WTC11 (cell line): ENCODE results near the gene SLC38A1. TPM values are rescaled to one million over a fixed set of nuclear protein-coding genes. Genes with fewer than 3 reads are reported as not detected.

Source experiments
- ATAC-seq: fragments of 200-7000 bp; cut with Tn5 transposase; 2 replicates; pipeline ENCODE4 v1.10.0; 2021; ENCODE audit warnings: mild to moderate bottlenecking, moderate library complexity
- CTCF ChIA-PET: fragments of 300-600 bp; sonication (Branson Sonifier 250); formaldehyde crosslinking; loops from one replicate; lab custom pipeline; 2021; ENCODE audit warnings: antibody characterized with exemption; lab: Charles Lee
- POLR2A ChIA-PET: fragments of 350-600 bp; sonication (Branson Sonifier 250); formaldehyde crosslinking; loops from one replicate; lab custom pipeline; 2021; ENCODE audit warnings: antibody characterized with exemption; lab: Charles Lee
- DNase-seq: peaks from one replicate; pipeline ENCODE4 v3.0.0; 2021; ENCODE audit warnings: low spot score
- H3K27ac Mint-ChIP-seq: 2 replicates; pipeline ENCODE4 v1.8.0; 2021; ENCODE audit warnings: mixed read lengths
- H3K27me3 Mint-ChIP-seq: 2 replicates; pipeline ENCODE4 v1.8.0; 2021; ENCODE audit warnings: low read depth, mild to moderate bottlenecking, moderate library complexity, mixed read lengths
- H3K36me3 Mint-ChIP-seq: 2 replicates; pipeline ENCODE4 v1.8.0; 2021; ENCODE audit warnings: mixed read lengths
- H3K4me1 Mint-ChIP-seq: 2 replicates; pipeline ENCODE4 v1.8.0; 2022; ENCODE audit warnings: mixed read lengths
- H3K4me3 Mint-ChIP-seq: 2 replicates; pipeline ENCODE4 v1.8.0; 2021; ENCODE audit warnings: mild to moderate bottlenecking, moderate library complexity, mixed read lengths
- H3K9me3 Mint-ChIP-seq: 2 replicates; pipeline ENCODE4 v1.8.0; 2021; ENCODE audit warnings: mixed read lengths
- CBFB ChIP-seq: sonication (generic); formaldehyde crosslinking; IDR thresholded peaks from 2 replicates; pipeline ENCODE4 v1.8.1; 2022; ENCODE audit warnings: mild to moderate bottlenecking, low read depth, missing genetic modification reagents
- CREB1 ChIP-seq: sonication (generic); formaldehyde crosslinking; IDR thresholded peaks from 2 replicates; pipeline ENCODE4 v1.8.0; 2023; ENCODE audit warnings: mild to moderate bottlenecking, missing genetic modification reagents
- ELF4 ChIP-seq: sonication (generic); formaldehyde crosslinking; IDR thresholded peaks from 2 replicates; pipeline ENCODE4 v1.8.1; 2022; ENCODE audit warnings: low read depth, mild to moderate bottlenecking, moderate library complexity, missing genetic modification reagents
- EMX1 ChIP-seq: fragments of 250-450 bp; sonication (Bioruptor Pico); IDR thresholded peaks from 2 replicates; pipeline ENCODE4 v1.8.0; 2021; ENCODE audit warnings: mild to moderate bottlenecking
- ETV6 ChIP-seq: sonication (generic); formaldehyde crosslinking; IDR thresholded peaks from 2 replicates; pipeline ENCODE4 v1.8.1; 2022; ENCODE audit warnings: mild to moderate bottlenecking, missing genetic modification reagents
- GABPB1 ChIP-seq: sonication (generic); formaldehyde crosslinking; IDR thresholded peaks from 2 replicates; pipeline ENCODE4 v1.8.1; 2023; ENCODE audit warnings: mild to moderate bottlenecking, missing genetic modification reagents
- NFATC4 ChIP-seq: fragments of 250-450 bp; sonication (Bioruptor Pico); IDR thresholded peaks from 2 replicates; pipeline ENCODE4 v1.9.0; 2021; ENCODE audit warnings: mild to moderate bottlenecking
- NR3C1 ChIP-seq: sonication (generic); formaldehyde crosslinking; conservative IDR thresholded peaks from 2 replicates; pipeline ENCODE4 v1.8.1; 2023; ENCODE audit warnings: low read depth, mild to moderate bottlenecking, missing genetic modification reagents
- SOX15 ChIP-seq: fragments of 250-450 bp; sonication (Bioruptor Pico); IDR thresholded peaks from 2 replicates; pipeline ENCODE4 v1.9.0; 2021; ENCODE audit warnings: mild to moderate bottlenecking
- ZNF121 ChIP-seq: sonication (generic); formaldehyde crosslinking; IDR thresholded peaks from 2 replicates; pipeline ENCODE4 v1.8.0; 2023; ENCODE audit warnings: missing genetic modification reagents
- ZNF671 ChIP-seq: fragments of 250-450 bp; sonication (Bioruptor Pico); IDR thresholded peaks from 2 replicates; pipeline ENCODE4 v1.8.0; 2021; ENCODE audit warnings: mild to moderate bottlenecking
- total RNA-seq: library from RNA; stranded (reverse); gene quantifications from 3 replicates; pipeline ENCODE4 v1.2.3, GENCODE V29; 2021
- TF ChIP-seq, protein P1 (sequence below): sonication (generic); formaldehyde crosslinking; IDR thresholded peaks from 2 replicates; pipeline ENCODE4 v1.8.1; 2023; ENCODE audit warnings: mild to moderate bottlenecking, missing genetic modification reagents
- TF ChIP-seq, protein P2 (sequence below): sonication (generic); formaldehyde crosslinking; IDR thresholded peaks from 2 replicates; pipeline ENCODE4 v1.8.1; 2023; ENCODE audit warnings: mild to moderate bottlenecking, missing genetic modification reagents, moderate library complexity
- TF ChIP-seq, protein P3 (sequence below): sonication (generic); formaldehyde crosslinking; IDR thresholded peaks from 2 replicates; pipeline ENCODE4 v1.8.0; 2022; ENCODE audit warnings: missing genetic modification reagents
- TF ChIP-seq, protein P4 (sequence below): sonication (generic); formaldehyde crosslinking; IDR thresholded peaks from 2 replicates; pipeline ENCODE4 v1.8.1; 2023; ENCODE audit warnings: mild to moderate bottlenecking, missing genetic modification reagents, moderate library complexity
- TF ChIP-seq, protein P5 (sequence below): sonication (generic); formaldehyde crosslinking; IDR thresholded peaks from 2 replicates; pipeline ENCODE4 v1.8.1; 2022; ENCODE audit warnings: low read depth, missing genetic modification reagents, borderline replicate concordance
- TF ChIP-seq, protein P6 (sequence below): fragments of 250-450 bp; sonication (Bioruptor Pico); IDR thresholded peaks from 2 replicates; pipeline ENCODE4 v1.8.0; 2021; ENCODE audit warnings: mild to moderate bottlenecking
- TF ChIP-seq, protein P7 (sequence below): sonication (generic); formaldehyde crosslinking; IDR thresholded peaks from 2 replicates; pipeline ENCODE4 v1.8.0; 2022; ENCODE audit warnings: mild to moderate bottlenecking, missing genetic modification reagents

The SLC38A1 gene
- total RNA-seq, 1 experiment from 2014 or later: 179 TPM

DNA sequence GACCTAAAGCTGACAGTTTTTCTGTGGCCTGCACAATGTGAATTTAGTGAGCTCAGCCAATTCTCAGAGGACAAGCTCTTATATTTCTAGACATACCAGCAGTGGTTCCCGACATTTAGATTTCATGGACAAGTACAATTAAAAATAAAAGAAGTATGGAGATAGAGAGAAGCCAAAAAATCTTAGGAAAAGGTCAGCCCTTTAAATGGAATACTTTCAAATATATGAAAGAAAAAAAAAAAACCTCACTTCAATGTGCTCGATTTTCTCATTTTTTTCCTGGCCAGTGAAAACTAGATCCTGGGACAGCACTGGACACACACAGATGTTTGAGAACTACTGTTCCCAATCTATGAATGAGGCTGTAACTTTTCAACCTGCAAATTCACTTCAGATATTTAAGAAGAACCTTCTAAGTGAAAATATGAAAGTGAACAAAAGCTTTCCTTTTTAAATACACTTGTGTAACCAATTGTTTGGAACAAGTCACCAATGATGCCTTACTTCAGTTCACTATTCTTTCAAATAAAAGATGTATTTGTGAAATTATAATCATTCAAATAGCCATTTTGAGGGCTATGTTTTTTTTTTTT lies 109.4 kb downstream of the SLC38A1 start:
- ChIA-PET CTCF (interaction anchor here (0.7 to 1.9 kb wide), 5 partner anchors 35 to 168 kb away, joined by 3 to 5 read pairs (median 3); no protein-coding TSS in a partner anchor), POLR2A (no interaction called here)
- H3K36me3 Mint-ChIP-seq: peaks cover 9% of the 10 kb centered on the region; the same call in 1 of the 2 replicates
- no peak overlapping the region for H3K4me3 Mint-ChIP-seq
- H3K4me1 Mint-ChIP-seq: 0 out of 2 replicates have a peak, but pooled peaks cover 3% of the 10 kb centered on the region
- no peaks in the 10 kb centered on the region; the same call in 1 of the 2 replicates for H3K27me3 Mint-ChIP-seq
- H3K9me3 Mint-ChIP-seq: peaks cover 14% of the 10 kb centered on the region
- H3K27ac Mint-ChIP-seq: no peak overlapping the region
- DNase-seq: no peak
- TF ChIP-seq, protein P1, sequence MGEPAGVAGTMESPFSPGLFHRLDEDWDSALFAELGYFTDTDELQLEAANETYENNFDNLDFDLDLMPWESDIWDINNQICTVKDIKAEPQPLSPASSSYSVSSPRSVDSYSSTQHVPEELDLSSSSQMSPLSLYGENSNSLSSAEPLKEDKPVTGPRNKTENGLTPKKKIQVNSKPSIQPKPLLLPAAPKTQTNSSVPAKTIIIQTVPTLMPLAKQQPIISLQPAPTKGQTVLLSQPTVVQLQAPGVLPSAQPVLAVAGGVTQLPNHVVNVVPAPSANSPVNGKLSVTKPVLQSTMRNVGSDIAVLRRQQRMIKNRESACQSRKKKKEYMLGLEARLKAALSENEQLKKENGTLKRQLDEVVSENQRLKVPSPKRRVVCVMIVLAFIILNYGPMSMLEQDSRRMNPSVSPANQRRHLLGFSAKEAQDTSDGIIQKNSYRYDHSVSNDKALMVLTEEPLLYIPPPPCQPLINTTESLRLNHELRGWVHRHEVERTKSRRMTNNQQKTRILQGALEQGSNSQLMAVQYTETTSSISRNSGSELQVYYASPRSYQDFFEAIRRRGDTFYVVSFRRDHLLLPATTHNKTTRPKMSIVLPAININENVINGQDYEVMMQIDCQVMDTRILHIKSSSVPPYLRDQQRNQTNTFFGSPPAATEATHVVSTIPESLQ (CRISPR knock-in tag): no peak
- TF ChIP-seq CREB1 (CRISPR knock-in tag) (no peak), CBFB (no peak), GABPB1 (CRISPR knock-in tag) (no peak), NFATC4 (CRISPR knock-in tag) (no peak), EMX1 (CRISPR knock-in tag) (no peak), NR3C1 (no peak), ETV6 (CRISPR knock-in tag) (no peak), SOX15 (CRISPR knock-in tag) (no peak), ZNF121 (CRISPR knock-in tag) (no peak), ELF4 (no peak), ZNF671 (CRISPR knock-in tag) (no peak)
- TF ChIP-seq, protein P2, sequence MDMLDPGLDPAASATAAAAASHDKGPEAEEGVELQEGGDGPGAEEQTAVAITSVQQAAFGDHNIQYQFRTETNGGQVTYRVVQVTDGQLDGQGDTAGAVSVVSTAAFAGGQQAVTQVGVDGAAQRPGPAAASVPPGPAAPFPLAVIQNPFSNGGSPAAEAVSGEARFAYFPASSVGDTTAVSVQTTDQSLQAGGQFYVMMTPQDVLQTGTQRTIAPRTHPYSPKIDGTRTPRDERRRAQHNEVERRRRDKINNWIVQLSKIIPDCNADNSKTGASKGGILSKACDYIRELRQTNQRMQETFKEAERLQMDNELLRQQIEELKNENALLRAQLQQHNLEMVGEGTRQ (CRISPR knock-in tag): no peak
- TF ChIP-seq, protein P3, sequence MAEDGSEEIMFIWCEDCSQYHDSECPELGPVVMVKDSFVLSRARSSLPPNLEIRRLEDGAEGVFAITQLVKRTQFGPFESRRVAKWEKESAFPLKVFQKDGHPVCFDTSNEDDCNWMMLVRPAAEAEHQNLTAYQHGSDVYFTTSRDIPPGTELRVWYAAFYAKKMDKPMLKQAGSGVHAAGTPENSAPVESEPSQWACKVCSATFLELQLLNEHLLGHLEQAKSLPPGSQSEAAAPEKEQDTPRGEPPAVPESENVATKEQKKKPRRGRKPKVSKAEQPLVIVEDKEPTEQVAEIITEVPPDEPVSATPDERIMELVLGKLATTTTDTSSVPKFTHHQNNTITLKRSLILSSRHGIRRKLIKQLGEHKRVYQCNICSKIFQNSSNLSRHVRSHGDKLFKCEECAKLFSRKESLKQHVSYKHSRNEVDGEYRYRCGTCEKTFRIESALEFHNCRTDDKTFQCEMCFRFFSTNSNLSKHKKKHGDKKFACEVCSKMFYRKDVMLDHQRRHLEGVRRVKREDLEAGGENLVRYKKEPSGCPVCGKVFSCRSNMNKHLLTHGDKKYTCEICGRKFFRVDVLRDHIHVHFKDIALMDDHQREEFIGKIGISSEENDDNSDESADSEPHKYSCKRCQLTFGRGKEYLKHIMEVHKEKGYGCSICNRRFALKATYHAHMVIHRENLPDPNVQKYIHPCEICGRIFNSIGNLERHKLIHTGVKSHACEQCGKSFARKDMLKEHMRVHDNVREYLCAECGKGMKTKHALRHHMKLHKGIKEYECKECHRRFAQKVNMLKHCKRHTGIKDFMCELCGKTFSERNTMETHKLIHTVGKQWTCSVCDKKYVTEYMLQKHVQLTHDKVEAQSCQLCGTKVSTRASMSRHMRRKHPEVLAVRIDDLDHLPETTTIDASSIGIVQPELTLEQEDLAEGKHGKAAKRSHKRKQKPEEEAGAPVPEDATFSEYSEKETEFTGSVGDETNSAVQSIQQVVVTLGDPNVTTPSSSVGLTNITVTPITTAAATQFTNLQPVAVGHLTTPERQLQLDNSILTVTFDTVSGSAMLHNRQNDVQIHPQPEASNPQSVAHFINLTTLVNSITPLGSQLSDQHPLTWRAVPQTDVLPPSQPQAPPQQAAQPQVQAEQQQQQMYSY: no peak
- TF ChIP-seq, protein P4, sequence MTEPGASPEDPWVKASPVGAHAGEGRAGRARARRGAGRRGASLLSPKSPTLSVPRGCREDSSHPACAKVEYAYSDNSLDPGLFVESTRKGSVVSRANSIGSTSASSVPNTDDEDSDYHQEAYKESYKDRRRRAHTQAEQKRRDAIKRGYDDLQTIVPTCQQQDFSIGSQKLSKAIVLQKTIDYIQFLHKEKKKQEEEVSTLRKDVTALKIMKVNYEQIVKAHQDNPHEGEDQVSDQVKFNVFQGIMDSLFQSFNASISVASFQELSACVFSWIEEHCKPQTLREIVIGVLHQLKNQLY (CRISPR knock-in tag): no peak
- TF ChIP-seq, protein P5, sequence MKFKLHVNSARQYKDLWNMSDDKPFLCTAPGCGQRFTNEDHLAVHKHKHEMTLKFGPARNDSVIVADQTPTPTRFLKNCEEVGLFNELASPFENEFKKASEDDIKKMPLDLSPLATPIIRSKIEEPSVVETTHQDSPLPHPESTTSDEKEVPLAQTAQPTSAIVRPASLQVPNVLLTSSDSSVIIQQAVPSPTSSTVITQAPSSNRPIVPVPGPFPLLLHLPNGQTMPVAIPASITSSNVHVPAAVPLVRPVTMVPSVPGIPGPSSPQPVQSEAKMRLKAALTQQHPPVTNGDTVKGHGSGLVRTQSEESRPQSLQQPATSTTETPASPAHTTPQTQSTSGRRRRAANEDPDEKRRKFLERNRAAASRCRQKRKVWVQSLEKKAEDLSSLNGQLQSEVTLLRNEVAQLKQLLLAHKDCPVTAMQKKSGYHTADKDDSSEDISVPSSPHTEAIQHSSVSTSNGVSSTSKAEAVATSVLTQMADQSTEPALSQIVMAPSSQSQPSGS (CRISPR knock-in tag): no peak
- TF ChIP-seq, protein P6, sequence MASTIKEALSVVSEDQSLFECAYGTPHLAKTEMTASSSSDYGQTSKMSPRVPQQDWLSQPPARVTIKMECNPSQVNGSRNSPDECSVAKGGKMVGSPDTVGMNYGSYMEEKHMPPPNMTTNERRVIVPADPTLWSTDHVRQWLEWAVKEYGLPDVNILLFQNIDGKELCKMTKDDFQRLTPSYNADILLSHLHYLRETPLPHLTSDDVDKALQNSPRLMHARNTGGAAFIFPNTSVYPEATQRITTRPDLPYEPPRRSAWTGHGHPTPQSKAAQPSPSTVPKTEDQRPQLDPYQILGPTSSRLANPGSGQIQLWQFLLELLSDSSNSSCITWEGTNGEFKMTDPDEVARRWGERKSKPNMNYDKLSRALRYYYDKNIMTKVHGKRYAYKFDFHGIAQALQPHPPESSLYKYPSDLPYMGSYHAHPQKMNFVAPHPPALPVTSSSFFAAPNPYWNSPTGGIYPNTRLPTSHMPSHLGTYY: no peak
- TF ChIP-seq, protein P7, sequence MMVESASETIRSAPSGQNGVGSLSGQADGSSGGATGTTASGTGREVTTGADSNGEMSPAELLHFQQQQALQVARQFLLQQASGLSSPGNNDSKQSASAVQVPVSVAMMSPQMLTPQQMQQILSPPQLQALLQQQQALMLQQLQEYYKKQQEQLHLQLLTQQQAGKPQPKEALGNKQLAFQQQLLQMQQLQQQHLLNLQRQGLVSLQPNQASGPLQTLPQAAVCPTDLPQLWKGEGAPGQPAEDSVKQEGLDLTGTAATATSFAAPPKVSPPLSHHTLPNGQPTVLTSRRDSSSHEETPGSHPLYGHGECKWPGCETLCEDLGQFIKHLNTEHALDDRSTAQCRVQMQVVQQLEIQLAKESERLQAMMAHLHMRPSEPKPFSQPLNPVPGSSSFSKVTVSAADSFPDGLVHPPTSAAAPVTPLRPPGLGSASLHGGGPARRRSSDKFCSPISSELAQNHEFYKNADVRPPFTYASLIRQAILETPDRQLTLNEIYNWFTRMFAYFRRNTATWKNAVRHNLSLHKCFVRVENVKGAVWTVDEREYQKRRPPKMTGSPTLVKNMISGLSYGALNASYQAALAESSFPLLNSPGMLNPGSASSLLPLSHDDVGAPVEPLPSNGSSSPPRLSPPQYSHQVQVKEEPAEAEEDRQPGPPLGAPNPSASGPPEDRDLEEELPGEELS (CRISPR knock-in tag): no peak
- ATAC-seq: no peak
